HepG2 (cell line): ENCODE measurements around the gene VAC14. TPM values are rescaled to one million over a fixed set of nuclear protein-coding genes. Genes with fewer than 3 reads are reported as not detected.
A peak's percentile ranks its signal among the peaks of the same experiment; 100 is the strongest.

Experiments used
- BRF2 ChIP-seq: sonication (generic); formaldehyde crosslinking; IDR thresholded peaks from 2 replicates; pipeline ENCODE4 v1.8.1; 2022; ENCODE audit warnings: mild to moderate bottlenecking, missing genetic modification reagents
- MAX ChIP-seq: IDR thresholded peaks from 2 replicates; pipeline ENCODE4 v1.6.1; 2012; ENCODE audit warnings: inconsistent platforms
- POGZ ChIP-seq: sonication (generic); formaldehyde crosslinking; IDR thresholded peaks from 2 replicates; pipeline ENCODE4 v1.4.0; 2020; ENCODE audit warnings: mild to moderate bottlenecking, missing genetic modification reagents
- SPEN ChIP-seq: sonication (generic); formaldehyde crosslinking; IDR thresholded peaks from 2 replicates; pipeline ENCODE4 v1.5.1; 2020; ENCODE audit warnings: low read depth, mild to moderate bottlenecking, missing genetic modification reagents
- ZC3H13 ChIP-seq: sonication (generic); formaldehyde crosslinking; IDR thresholded peaks from 2 replicates; pipeline ENCODE4 v1.8.1; 2023; ENCODE audit warnings: mild to moderate bottlenecking, missing genetic modification reagents, moderate library complexity
- ZFP82 ChIP-seq: sonication (generic); formaldehyde crosslinking; IDR thresholded peaks from 2 replicates; pipeline ENCODE4 v1.5.1; 2020; ENCODE audit warnings: mild to moderate bottlenecking, missing genetic modification reagents, borderline replicate concordance
- ZFP90 ChIP-seq: sonication (generic); formaldehyde crosslinking; IDR thresholded peaks from 2 replicates; pipeline ENCODE4 v1.8.0; 2022; ENCODE audit warnings: missing genetic modification reagents, mild to moderate bottlenecking, inconsistent platforms, borderline replicate concordance
- ZNF546 ChIP-seq: sonication (generic); formaldehyde crosslinking; conservative IDR thresholded peaks from 2 replicates; pipeline ENCODE4 v1.8.1; 2023; ENCODE audit warnings: mild to moderate bottlenecking, missing genetic modification reagents
- ZNF703 ChIP-seq: sonication (generic); formaldehyde crosslinking; IDR thresholded peaks from 2 replicates; pipeline ENCODE4 v1.5.1; 2020; ENCODE audit warnings: missing genetic modification reagents, mild to moderate bottlenecking, moderate library complexity, borderline replicate concordance
- ZNF839 ChIP-seq: sonication (generic); formaldehyde crosslinking; IDR thresholded peaks from 2 replicates; pipeline ENCODE4 v1.4.0; 2020; ENCODE audit warnings: missing genetic modification reagents, mild to moderate bottlenecking, borderline replicate concordance
- polyA plus RNA-seq, 8 experiments: library from polyadenylated mRNA; depleted of rRNA in 3 of 8; stranded (reverse) in 7 of 8; unstranded in 1 of 8; fragments of >200 nt; fragmentation: Illumina TruSeq in 4 of 8; extraction: Trizol in 4 of 8; gene quantifications; 2 replicates each; pipeline versions ENCODE4 v1.2.1 to v1.2.3, GENCODE V29; 2011 to 2016; ENCODE audit warnings: low read depth in 4 of 8, missing spikeins in 1 of 8, mixed read lengths in 1 of 8; ENCODE audit not compliant: insufficient read depth in 1 of 8
- total RNA-seq, 5 experiments: library from RNA; depleted of rRNA; stranded (reverse); fragments of >200 nt; fragmentation: Illumina TruSeq; extraction: Trizol; gene quantifications; 2 replicates each; pipeline ENCODE4 v1.2.3, GENCODE V29; 2016; ENCODE audit warnings: low read depth in 1 of 5
- TF ChIP-seq, protein P1 (sequence below): sonication (generic); formaldehyde crosslinking; IDR thresholded peaks from 2 replicates; pipeline ENCODE4 v1.5.0; 2020; ENCODE audit warnings: mild to moderate bottlenecking, low read depth, missing genetic modification reagents, borderline replicate concordance
- TF ChIP-seq, protein P2 (sequence below): sonication (generic); formaldehyde crosslinking; IDR thresholded peaks from 2 replicates; pipeline ENCODE4 v1.4.0; 2020; ENCODE audit warnings: missing genetic modification reagents, borderline replicate concordance

The VAC14 gene
- total and polyA plus RNA-seq, 2 of the 13 experiments (the other 11 are each of a cell fraction or from before 2014, with no cell fraction given) = 23.5 to 24.6 TPM

- TF ChIP-seq, protein P1, sequence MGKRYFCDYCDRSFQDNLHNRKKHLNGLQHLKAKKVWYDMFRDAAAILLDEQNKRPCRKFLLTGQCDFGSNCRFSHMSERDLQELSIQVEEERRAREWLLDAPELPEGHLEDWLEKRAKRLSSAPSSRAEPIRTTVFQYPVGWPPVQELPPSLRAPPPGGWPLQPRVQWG (CRISPR knock-in tag) = no peak
- TF ChIP-seq ZFP82 (CRISPR knock-in tag) = no peak
- 0 out of 2 replicates have a peak, but pooled peaks have one; percentile 27 for TF ChIP-seq ZC3H13 (CRISPR knock-in tag)
- no peak for TF ChIP-seq ZNF703 (CRISPR knock-in tag)
- peak; percentile 27; the same call in 1 of the 2 replicates for TF ChIP-seq SPEN (CRISPR knock-in tag)
- TF ChIP-seq ZFP90 (CRISPR knock-in tag) = peak; percentile 84; the same call in 1 of the 2 replicates
- TF ChIP-seq POGZ (CRISPR knock-in tag) = no peak
- TF ChIP-seq ZNF839 (CRISPR knock-in tag) = peak; percentile 65; the same call in 1 of the 2 replicates
- peak; percentile 28; the same call in 1 of the 2 replicates for TF ChIP-seq MAX
- TF ChIP-seq ZNF546 (CRISPR knock-in tag) = no peak
- TF ChIP-seq, protein P2, sequence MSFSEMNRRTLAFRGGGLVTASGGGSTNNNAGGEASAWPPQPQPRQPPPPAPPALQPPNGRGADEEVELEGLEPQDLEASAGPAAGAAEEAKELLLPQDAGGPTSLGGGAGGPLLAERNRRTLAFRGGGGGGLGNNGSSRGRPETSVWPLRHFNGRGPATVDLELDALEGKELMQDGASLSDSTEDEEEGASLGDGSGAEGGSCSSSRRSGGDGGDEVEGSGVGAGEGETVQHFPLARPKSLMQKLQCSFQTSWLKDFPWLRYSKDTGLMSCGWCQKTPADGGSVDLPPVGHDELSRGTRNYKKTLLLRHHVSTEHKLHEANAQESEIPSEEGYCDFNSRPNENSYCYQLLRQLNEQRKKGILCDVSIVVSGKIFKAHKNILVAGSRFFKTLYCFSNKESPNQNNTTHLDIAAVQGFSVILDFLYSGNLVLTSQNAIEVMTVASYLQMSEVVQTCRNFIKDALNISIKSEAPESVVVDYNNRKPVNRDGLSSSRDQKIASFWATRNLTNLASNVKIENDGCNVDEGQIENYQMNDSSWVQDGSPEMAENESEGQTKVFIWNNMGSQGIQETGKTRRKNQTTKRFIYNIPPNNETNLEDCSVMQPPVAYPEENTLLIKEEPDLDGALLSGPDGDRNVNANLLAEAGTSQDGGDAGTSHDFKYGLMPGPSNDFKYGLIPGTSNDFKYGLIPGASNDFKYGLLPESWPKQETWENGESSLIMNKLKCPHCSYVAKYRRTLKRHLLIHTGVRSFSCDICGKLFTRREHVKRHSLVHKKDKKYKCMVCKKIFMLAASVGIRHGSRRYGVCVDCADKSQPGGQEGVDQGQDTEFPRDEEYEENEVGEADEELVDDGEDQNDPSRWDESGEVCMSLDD (CRISPR knock-in tag) = no peak
- no peak for TF ChIP-seq BRF2 (CRISPR knock-in tag)
These were observed 146.9 kb downstream of the VAC14 start (continued) for GRCh38 chr16:70653809-70654771.
